HFF-Myc (cell line): Measurements from ENCODE around the gene KIF26A.

ENCODE experiments used
- DNase-seq: peaks from one replicate; pipeline ENCODE4 v3.0.0-alpha.2; 2011; ENCODE audit warnings: low read depth; ENCODE audit errors: extremely low read depth
- H3K4me3 ChIP-seq: replicated peaks from 2 replicates; pipeline ENCODE4 v1.5.1; 2011; ENCODE audit warnings: low read depth, mild to moderate bottlenecking, control low read depth, low read length
- TF ChIP-seq, protein P1 (sequence below): IDR thresholded peaks from 2 replicates; pipeline ENCODE4 v1.5.1; 2012; ENCODE audit warnings: mild to moderate bottlenecking, low read depth, low read length, control low read depth; ENCODE audit errors: missing control alignments

KIF26A gene

DNA sequence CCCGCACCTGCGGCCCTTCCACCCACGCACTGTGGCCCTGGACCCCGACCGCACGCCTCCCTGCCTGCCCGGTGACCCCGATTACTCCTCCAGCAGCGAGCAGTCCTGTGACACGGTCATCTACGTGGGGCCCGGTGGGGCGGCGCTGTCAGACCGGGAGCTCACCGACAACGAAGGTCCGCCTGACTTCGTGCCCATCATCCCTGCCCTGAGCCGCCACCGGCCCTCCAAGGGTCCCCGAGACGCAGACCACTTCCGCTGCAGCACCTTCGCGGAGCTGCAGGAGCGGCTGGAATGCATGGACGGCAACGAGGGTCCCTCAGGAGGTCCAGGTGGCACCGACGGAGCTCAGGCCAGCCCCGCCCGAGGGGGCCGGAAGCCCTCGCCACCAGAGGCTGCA lies 36.7 kb downstream of the KIF26A start:
- TF ChIP-seq, protein P1, sequence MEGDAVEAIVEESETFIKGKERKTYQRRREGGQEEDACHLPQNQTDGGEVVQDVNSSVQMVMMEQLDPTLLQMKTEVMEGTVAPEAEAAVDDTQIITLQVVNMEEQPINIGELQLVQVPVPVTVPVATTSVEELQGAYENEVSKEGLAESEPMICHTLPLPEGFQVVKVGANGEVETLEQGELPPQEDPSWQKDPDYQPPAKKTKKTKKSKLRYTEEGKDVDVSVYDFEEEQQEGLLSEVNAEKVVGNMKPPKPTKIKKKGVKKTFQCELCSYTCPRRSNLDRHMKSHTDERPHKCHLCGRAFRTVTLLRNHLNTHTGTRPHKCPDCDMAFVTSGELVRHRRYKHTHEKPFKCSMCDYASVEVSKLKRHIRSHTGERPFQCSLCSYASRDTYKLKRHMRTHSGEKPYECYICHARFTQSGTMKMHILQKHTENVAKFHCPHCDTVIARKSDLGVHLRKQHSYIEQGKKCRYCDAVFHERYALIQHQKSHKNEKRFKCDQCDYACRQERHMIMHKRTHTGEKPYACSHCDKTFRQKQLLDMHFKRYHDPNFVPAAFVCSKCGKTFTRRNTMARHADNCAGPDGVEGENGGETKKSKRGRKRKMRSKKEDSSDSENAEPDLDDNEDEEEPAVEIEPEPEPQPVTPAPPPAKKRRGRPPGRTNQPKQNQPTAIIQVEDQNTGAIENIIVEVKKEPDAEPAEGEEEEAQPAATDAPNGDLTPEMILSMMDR = no peak
- no peak overlapping the region for H3K4me3 ChIP-seq
- DNase-seq = no peak

GRCh38 chr14:104175811-104176210 lies 37.4 kb downstream of the KIF26A start:
- TF ChIP-seq, protein P1 = no peak
- H3K4me3 ChIP-seq = no peak overlapping the region
- no peak for DNase-seq

DNA sequence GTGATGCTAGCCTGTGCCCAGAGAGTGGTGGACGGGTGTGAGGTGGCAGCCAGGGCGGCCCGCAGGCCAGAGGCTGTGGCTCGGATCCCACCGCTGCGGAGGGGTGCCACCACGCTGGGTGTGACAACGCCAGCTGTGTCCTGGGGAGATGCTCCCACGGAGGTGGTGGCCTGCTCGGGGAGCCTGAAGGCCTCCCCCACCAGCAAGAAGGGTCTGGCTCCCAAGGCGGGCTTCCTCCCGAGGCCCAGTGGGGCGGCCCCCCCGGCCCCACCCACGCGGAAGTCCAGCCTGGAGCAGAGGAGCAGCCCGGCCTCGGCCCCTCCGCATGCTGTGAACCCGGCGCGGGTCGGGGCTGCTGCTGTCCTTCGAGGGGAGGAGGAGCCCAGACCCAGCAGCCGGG lies 38.2 kb downstream of the KIF26A start:
- TF ChIP-seq, protein P1 = no peak
- DNase-seq = no peak
- no peak overlapping the region for H3K4me3 ChIP-seq

GRCh38 chr14:104177411-104177810 lies 39.0 kb downstream of the KIF26A start:
- TF ChIP-seq, protein P1 = no peak
- DNase-seq = no peak
- no peak overlapping the region for H3K4me3 ChIP-seq

DNA sequence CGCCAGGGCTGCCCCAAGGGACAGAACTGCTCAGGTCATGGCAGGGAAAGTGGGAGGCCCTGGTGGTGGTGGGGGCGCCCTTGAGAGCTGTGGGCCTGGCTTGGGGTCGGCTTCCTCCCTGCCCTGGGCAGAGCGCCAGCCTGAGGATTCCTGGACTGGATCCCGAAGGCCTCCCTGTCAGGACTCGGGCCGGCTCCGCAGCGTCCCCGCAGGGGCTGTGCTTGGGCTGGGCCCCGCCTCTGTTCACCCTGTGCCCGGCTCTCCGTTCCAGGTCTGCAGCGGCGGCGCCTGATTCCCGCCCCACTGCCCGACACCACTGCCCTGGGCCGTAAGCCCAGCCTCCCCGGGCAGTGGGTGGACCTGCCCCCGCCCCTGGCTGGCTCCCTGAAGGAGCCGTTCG lies 39.9 kb downstream of the KIF26A start:
- DNase-seq = no peak
- no peak overlapping the region for H3K4me3 ChIP-seq
- TF ChIP-seq, protein P1 = no peak

DNA sequence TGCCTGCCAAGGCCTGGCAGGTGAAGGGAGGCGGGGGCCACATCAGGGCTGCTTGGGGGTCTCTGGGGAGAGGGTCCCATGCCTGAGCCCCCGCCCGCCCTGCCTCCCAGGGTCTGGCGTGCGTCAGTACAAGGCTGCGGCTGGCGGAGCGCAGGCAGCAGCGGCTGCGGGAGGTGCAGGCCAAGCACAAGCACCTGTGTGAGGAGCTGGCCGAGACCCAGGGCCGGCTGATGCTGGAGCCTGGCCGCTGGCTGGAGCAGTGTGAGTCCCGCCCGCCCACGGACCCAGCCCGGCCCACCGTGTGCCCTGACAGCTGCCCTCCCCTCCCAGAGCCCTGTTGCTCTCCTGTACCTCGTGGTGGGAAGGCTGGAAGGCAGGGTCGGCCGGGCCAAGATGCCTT lies 40.7 kb downstream of the KIF26A start:
- H3K4me3 ChIP-seq = no peak overlapping the region
- no peak for DNase-seq
- TF ChIP-seq, protein P1 = no peak

DNA sequence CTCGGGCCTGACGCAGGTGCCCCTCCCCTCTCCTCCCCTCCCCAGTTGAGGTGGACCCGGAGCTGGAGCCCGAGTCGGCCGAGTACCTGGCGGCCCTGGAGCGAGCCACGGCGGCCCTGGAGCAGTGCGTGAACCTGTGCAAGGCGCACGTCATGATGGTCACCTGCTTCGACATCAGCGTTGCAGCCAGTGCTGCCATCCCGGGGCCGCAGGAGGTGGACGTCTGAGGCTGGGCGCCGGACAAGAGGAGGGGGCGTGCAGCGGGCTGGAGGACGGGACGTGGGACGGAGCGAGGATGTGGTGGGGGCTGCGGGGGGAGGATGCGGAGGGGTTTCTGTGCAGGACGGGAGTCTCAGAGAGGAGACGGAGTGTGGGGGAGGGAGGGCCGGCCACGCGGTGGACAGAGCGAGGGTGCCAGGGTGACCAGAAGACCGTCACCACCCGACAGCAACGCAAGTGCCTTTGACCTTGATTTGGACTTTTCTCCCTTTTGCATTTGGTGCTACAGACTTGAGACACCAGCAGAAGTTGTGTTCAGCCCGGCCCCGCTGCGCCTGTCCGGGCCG lies 41.3 kb downstream of the KIF26A start:
- TF ChIP-seq, protein P1 = no peak
- no peak overlapping the region for H3K4me3 ChIP-seq
- no peak for DNase-seq
